ENCODE measurements around the gene COA6.

COA6 gene

GRCh38 chr1:234330843-234331215 is 42.4 kb upstream of the COA6 start:
- no peak for ATAC-seq
- TF ChIP-seq RARB (CRISPR knock-in tag; IDR thresholded peaks at IDR 0.05): no peak
- no peak for TF ChIP-seq TOX (CRISPR knock-in tag; IDR thresholded peaks at IDR 0.05; ENCODE audit: borderline replicate concordance)
- TF ChIP-seq PPARA (CRISPR knock-in tag; IDR thresholded peaks at IDR 0.05; ENCODE audit: borderline replicate concordance): no peak
- no peak for TF ChIP-seq ZFP3 (CRISPR knock-in tag; IDR thresholded peaks at IDR 0.05)
- no peak for TF ChIP-seq ZFP30 (CRISPR knock-in tag; IDR thresholded peaks at IDR 0.05)
- TF ChIP-seq ZNF565 (CRISPR knock-in tag; conservative IDR thresholded peaks at IDR 0.05; ENCODE audit: low read depth): no peak
- TF ChIP-seq BACH2 (CRISPR knock-in tag; IDR thresholded peaks at IDR 0.05; ENCODE audit: borderline replicate concordance): no peak
- no peak for TF ChIP-seq PATZ1 (CRISPR knock-in tag; IDR thresholded peaks at IDR 0.05; ENCODE audit: borderline replicate concordance)
- TF ChIP-seq ZC3H10 (CRISPR knock-in tag; IDR thresholded peaks at IDR 0.05): no peak
- TF ChIP-seq, protein P1, sequence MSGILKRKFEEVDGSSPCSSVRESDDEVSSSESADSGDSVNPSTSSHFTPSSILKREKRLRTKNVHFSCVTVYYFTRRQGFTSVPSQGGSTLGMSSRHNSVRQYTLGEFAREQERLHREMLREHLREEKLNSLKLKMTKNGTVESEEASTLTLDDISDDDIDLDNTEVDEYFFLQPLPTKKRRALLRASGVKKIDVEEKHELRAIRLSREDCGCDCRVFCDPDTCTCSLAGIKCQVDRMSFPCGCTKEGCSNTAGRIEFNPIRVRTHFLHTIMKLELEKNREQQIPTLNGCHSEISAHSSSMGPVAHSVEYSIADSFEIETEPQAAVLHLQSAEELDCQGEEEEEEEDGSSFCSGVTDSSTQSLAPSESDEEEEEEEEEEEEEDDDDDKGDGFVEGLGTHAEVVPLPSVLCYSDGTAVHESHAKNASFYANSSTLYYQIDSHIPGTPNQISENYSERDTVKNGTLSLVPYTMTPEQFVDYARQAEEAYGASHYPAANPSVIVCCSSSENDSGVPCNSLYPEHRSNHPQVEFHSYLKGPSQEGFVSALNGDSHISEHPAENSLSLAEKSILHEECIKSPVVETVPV (CRISPR knock-in tag; IDR thresholded peaks at IDR 0.05): no peak
- TF ChIP-seq ESRRG (CRISPR knock-in tag; IDR thresholded peaks at IDR 0.05): no peak
- no peak for TF ChIP-seq GLIS3 (CRISPR knock-in tag; IDR thresholded peaks at IDR 0.05)
- no peak for TF ChIP-seq SNAI2 (CRISPR knock-in tag; IDR thresholded peaks at IDR 0.05)
- TF ChIP-seq TCF4 (CRISPR knock-in tag; IDR thresholded peaks at IDR 0.05; ENCODE audit: borderline replicate concordance): no peak
- no peak for TF ChIP-seq ZNF8 (CRISPR knock-in tag; IDR thresholded peaks at IDR 0.05)
- TF ChIP-seq, protein P2, sequence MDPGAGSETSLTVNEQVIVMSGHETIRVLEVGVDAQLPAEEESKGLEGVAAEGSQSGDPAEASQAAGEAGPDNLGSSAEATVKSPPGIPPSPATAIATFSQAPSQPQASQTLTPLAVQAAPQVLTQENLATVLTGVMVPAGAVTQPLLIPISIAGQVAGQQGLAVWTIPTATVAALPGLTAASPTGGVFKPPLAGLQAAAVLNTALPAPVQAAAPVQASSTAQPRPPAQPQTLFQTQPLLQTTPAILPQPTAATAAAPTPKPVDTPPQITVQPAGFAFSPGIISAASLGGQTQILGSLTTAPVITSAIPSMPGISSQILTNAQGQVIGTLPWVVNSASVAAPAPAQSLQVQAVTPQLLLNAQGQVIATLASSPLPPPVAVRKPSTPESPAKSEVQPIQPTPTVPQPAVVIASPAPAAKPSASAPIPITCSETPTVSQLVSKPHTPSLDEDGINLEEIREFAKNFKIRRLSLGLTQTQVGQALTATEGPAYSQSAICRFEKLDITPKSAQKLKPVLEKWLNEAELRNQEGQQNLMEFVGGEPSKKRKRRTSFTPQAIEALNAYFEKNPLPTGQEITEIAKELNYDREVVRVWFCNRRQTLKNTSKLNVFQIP (CRISPR knock-in tag; IDR thresholded peaks at IDR 0.05; ENCODE audit: borderline replicate concordance, low read depth): no peak
- TF ChIP-seq CSDC2 (CRISPR knock-in tag; IDR thresholded peaks at IDR 0.05): no peak
- no peak for TF ChIP-seq ARNTL (CRISPR knock-in tag; IDR thresholded peaks at IDR 0.05; ENCODE audit: borderline replicate concordance, low read depth)

GRCh38 chr1:234331507-234331906 is 41.7 kb upstream of the COA6 start:
- TF ChIP-seq SNAI2 (CRISPR knock-in tag; IDR thresholded peaks at IDR 0.05): no peak
- TF ChIP-seq ISL1 (CRISPR knock-in tag; IDR thresholded peaks at IDR 0.05): no peak
- no peak for TF ChIP-seq ZNF8 (CRISPR knock-in tag; IDR thresholded peaks at IDR 0.05)
- TF ChIP-seq, protein P1 (CRISPR knock-in tag; IDR thresholded peaks at IDR 0.05): no peak
- TF ChIP-seq ZFP30 (CRISPR knock-in tag; IDR thresholded peaks at IDR 0.05): no peak
- TF ChIP-seq OSR1 (CRISPR knock-in tag; IDR thresholded peaks at IDR 0.05): no peak
- no peak for TF ChIP-seq BACH2 (CRISPR knock-in tag; IDR thresholded peaks at IDR 0.05; ENCODE audit: borderline replicate concordance)
- TF ChIP-seq CSDC2 (CRISPR knock-in tag; IDR thresholded peaks at IDR 0.05): no peak
- no peak for TF ChIP-seq RARB (CRISPR knock-in tag; IDR thresholded peaks at IDR 0.05)
- no peak for TF ChIP-seq PATZ1 (CRISPR knock-in tag; IDR thresholded peaks at IDR 0.05; ENCODE audit: borderline replicate concordance)
- no peak for TF ChIP-seq TCF4 (CRISPR knock-in tag; IDR thresholded peaks at IDR 0.05; ENCODE audit: borderline replicate concordance)
- TF ChIP-seq, protein P3, sequence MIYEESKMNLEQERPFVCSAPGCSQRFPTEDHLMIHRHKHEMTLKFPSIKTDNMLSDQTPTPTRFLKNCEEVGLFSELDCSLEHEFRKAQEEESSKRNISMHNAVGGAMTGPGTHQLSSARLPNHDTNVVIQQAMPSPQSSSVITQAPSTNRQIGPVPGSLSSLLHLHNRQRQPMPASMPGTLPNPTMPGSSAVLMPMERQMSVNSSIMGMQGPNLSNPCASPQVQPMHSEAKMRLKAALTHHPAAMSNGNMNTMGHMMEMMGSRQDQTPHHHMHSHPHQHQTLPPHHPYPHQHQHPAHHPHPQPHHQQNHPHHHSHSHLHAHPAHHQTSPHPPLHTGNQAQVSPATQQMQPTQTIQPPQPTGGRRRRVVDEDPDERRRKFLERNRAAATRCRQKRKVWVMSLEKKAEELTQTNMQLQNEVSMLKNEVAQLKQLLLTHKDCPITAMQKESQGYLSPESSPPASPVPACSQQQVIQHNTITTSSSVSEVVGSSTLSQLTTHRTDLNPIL (CRISPR knock-in tag; IDR thresholded peaks at IDR 0.05; ENCODE audit: low read depth): no peak
- no peak for TF ChIP-seq ARNTL (CRISPR knock-in tag; IDR thresholded peaks at IDR 0.05; ENCODE audit: borderline replicate concordance, low read depth)
- TF ChIP-seq ZC3H10 (CRISPR knock-in tag; IDR thresholded peaks at IDR 0.05): no peak
- TF ChIP-seq ZFP3 (CRISPR knock-in tag; IDR thresholded peaks at IDR 0.05): no peak
- TF ChIP-seq ZNF70 (CRISPR knock-in tag; IDR thresholded peaks at IDR 0.05): no peak
- TF ChIP-seq ESRRG (CRISPR knock-in tag; IDR thresholded peaks at IDR 0.05): no peak
- TF ChIP-seq, protein P2 (CRISPR knock-in tag; IDR thresholded peaks at IDR 0.05; ENCODE audit: borderline replicate concordance, low read depth): no peak
- TF ChIP-seq ZNF565 (CRISPR knock-in tag; conservative IDR thresholded peaks at IDR 0.05; ENCODE audit: low read depth): no peak
- no peak for TF ChIP-seq TOX (CRISPR knock-in tag; IDR thresholded peaks at IDR 0.05; ENCODE audit: borderline replicate concordance)
- no peak for ATAC-seq
